HG03175 (cell line): ENCODE measurements around the gene APOD.
"Not testable (repeated sequence)": the region's sequence is repeated elsewhere in the genome, so short reads cannot be mapped to it uniquely, and the experiment has no call there.

Experiments used
- ATAC-seq: cut with Tn5 transposase; IDR thresholded peaks from one replicate; pipeline ENCODE4 v1.9.1; 2021; ENCODE audit warnings: mild to moderate bottlenecking, moderate library complexity; ENCODE audit not compliant: unreplicated experiment

APOD gene

DNA sequence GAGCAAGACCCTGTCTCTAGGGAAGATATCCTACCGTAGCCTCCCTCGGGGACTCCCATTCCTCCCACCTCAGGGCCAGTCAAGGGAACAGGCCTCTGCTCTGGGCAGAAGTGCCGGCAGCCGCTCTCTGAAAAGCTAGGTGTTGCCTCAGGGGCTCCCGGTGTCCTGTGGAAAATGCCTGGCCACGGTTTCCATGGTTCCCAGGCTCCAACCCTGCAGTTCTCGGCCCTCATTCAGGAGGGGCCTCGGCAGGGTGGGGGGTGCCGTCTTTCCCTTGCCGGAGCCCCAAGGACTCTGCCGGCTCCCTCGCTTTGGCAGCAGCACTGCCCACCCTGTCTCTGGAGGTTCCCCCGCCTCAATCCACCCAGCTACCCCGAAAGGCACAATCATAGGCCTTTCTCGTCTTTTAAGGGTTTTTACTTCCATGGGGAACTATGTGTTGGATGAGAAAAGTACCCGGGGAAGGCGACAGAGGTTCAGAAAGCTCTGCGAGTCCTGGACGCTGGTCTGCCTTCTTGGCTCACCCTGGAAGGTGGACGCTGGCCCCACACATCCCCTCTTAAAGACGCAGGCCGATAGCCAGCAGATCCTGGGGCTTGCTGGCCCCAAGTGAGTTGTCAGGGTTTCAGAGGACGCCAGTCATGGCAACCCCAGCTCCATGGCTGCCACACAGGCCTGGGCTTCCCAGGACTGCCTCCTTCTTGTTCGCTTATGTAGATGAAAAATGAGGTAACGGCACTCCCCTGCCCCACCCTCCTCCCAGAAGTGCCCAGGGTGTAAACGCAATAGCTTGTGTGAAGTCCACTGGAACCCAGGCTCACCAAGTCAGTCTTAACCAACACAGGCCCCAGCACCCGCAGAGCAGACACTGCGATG is 34.3 kb upstream of the APOD start:
- not testable (repeated sequence) for ATAC-seq

- ATAC-seq: not testable (repeated sequence)
Measured at GRCh38 chr3:195617134-195617533, 33.4 kb upstream of the APOD start.

- ATAC-seq: no peak
Measured at GRCh38 chr3:195616681-195617080, 32.9 kb upstream of the APOD start.

GRCh38 chr3:195615952-195616537 is 32.3 kb upstream of the APOD start:
- not testable (repeated sequence) for ATAC-seq

- ATAC-seq: not testable (repeated sequence)
Measured at GRCh38 chr3:195614672-195615504, 31.1 kb upstream of the APOD start.

DNA sequence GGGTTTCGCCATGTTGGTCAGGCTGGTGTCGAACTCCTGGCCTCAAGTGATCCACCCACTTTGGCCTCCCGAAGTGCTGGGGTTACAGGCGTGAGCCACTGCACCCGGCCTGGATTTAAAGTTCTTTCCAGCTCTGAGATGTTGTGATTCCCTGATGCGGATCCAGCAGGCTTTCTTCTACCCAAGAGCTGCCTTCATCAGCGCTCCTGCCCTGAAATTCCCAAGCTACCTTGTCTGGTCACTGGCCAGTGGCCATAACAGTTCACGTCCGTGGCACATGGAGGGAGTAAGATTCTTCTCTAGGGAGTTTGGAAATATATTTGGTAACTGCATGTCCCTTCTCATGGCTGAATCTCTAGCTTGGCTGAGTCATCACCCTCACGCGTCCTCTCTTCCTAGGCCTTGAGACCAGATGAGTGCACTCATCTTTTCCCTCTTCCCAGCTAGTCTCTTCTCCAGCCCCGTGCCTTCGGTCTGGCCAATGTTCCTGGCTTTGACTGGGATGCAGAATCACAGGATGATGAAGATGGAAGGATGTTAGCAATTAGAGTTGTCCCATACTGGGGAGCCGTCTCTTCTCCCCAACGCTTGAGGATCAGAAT is 29.8 kb upstream of the APOD start:
- ATAC-seq: no peak

DNA sequence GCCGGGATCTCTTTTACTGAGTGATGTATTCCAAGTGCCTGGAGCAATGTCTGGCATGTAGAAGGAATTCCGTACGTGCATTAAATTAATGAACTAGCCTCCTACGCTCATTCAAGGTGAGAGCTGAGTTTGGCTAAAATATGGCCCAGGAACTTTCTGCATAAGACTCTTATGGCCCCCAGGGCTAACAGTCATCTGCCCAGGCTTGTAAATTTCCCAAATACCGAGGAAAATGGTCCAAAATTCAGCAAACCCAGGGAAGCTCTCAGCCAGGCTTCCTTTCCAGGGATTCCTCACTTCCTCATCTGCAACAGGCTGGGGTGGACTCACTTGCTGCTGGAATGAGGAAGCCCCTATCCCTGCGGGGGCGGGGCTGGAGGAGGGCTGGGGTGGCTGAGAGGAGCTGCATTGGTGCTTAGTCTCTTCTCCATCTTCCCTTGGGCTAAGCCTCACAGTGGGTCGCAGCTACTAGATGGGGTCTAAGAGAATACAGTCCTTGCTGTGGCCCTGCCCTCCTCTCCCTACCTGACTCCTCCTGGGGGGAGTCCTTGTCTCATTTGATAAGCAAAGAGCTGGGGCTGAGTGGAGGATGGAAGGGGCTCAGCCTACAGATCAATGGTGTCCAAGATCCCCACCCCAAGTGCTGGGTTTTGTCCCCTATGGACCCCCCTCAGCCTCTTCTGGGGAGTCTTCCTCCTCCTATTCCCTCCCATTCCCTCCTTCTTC is 28.5 kb upstream of the APOD start:
- no peak for ATAC-seq

DNA sequence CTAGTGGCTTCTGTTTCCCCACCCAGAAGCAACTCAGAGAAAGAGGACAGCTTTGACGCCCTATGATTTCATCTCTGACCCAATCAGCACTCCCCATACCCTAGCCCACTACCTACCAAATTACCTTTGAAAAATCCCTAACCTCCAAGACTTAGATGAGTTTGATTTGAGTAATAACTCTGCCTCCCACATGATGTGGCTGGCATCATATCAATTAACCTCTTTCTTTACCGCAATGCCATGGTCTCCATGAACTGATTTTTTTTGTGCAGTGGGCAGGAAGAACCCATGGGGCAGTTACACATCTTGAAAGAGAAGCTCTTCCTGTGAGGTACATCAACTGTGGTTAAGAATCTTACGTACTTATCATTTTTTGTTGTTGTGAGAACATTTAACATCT is 25.5 kb upstream of the APOD start:
- ATAC-seq: no peak

DNA sequence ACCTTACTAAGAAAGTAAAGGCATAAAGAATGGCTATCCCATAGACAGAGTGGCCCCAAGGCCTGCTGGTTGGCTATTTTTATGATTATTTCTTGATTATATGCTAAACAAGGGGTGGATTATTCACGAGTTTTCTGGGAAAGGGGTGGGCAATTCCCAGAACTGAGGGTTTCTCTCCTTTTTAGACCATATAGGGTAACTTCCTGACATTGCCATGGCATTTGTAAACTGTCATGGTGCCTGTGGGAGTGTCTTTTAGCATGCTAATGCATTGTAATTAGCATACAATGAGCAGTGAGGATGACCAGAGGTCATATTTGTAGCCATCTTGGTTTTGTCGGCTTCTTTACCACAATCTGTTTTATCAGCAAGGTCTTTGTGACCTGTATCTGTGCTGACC is 18.0 kb upstream of the APOD start:
- ATAC-seq: not testable (repeated sequence)

- ATAC-seq: no peak
Measured at GRCh38 chr3:195601382-195601781, 17.6 kb upstream of the APOD start.

- not testable (repeated sequence) for ATAC-seq
Measured at GRCh38 chr3:195599926-195600325, 16.2 kb upstream of the APOD start.

DNA sequence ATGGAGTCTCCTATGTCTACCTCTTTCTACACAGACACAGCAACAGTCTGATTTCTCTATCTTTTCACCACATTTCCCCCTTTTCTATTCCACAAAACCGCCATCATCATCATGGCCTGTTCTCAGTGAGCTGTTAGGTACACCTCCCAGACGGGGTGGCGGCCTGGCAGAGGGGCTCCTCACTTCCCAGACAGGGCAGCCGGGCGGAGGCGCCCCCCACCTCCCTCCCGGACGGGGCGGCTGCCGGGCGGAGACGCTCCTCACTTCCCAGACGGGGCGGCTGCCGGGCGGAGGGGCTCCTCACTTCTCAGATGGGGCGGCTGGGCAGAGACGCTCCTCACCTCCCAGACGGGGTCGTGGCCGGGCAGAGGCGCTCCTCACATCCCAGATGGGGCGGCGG is 15.8 kb upstream of the APOD start:
- not testable (repeated sequence) for ATAC-seq

- no peak for ATAC-seq
Measured at GRCh38 chr3:195597848-195598247, 14.1 kb upstream of the APOD start.

DNA sequence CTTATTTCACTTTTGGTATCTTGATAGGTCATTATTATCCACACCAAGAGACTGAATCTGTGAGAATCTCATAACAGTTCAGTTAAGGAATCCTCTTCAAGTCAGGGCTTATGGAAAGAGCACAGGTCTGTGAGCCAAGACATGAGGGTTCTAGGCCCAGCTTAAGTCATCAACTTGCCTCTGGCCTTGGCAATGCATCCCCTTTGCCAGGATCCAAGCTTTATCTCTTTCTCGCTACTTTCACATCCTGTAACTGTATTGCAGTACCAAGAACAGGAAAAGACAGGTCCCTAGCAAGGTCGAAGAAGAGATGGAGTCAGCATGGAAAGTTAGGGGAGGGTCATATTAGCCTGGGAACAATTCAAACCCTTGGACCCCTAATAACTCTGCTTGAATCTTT is 13.5 kb upstream of the APOD start:
- ATAC-seq: no peak

- ATAC-seq: no peak
Measured at GRCh38 chr3:195596765-195597171, 13.0 kb upstream of the APOD start.

DNA sequence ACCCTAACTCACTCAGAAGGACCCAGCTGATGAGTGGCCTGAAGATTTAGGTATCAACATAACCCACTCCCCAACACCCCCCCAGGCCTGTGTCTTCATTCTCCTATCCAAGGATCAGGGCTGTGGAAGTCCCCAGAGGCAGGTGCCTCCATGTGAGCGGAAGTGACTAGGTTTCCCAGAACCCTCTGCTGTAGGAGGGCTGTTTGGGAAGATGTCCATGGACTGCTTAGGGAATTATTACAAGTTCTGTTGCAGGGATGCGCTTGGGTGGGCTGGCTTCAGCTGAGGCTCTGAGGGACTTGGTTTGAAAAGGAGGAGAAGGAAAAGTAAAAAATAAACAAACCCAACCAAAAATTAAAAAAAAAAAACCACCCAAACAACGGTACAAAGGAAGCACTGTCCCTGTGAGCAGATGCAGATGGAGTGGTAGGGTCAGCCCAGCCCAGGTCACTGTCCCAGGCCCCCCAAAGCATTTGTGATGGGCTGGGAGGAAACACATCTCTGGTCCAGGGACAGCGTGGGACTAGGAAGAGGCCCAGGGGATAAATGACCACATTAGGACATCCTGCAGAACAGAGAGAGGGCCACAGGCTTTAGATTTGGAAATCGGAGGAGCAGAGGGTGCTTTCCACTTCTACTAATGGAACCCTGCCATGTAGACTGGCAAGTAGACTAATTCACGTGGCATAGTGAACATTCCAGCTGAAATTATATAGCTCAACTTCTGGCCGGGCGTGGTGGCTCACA is 12.2 kb upstream of the APOD start:
- ATAC-seq: no peak

DNA sequence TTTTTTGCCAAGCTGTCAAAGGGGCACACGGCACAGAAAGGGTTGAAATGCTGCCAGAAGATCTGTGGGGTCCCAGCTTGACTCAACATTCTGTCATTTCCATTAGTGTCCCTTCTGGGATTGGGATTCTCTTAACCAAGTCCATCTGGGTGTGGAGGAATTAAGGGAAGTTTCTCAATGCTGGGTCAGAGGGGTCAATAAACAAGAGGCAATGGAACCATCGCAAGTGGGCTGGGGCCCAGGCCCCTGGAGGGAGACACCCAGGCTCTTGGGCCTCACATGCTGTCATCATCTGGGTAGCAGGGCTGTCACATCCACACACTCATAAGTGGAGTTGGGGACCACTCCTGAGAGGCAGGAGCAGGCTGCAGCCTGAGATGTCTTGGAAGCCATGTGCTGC is 8.1 kb upstream of the APOD start:
- no peak for ATAC-seq

GRCh38 chr3:195591220-195591619 is 7.5 kb upstream of the APOD start:
- ATAC-seq: no peak

DNA sequence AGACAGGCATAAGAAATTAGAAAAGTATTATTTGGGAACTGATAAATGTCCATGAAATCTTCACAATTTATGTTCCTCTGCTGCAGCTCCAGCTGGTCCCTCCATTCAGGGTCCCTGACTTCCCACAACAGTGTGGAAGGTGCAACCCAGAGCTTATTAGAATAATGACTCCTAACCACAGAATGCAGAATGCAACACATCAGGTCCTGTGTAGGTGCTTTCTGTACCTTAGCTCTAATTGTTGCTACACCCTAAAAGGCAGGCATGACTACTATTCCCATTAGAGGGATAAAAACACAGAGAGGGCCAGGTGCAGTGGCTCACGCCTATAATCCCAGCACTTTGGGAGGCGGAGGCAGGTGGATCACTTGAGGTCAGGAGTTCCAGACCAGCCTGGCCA is 6.6 kb upstream of the APOD start:
- not testable (repeated sequence) for ATAC-seq

GRCh38 chr3:195589796-195590195 is 6.1 kb upstream of the APOD start:
- not testable (repeated sequence) for ATAC-seq
